ENCODE data around the gene PATE2.

GRCh38 chr11:125802387-125802786 is 23.8 kb upstream of the PATE2 start:
- TF ChIP-seq EZH2 (IDR thresholded peaks at IDR 0.05; ENCODE audit: low read length) (no peak), CTCF (optimal IDR thresholded peaks at IDR 0.05 in 1 of 3, IDR thresholded peaks at IDR 0.05 in 1 of 3, conservative IDR thresholded peaks at IDR 0.05 in 1 of 3; ENCODE audit: extremely low read depth in 1 of 3, insufficient read depth in 2 of 3, low read length in 3 of 3) (no peak)

All from keratinocyte (primary cell).